ENCODE results near the gene YJEFN3.

DNA sequence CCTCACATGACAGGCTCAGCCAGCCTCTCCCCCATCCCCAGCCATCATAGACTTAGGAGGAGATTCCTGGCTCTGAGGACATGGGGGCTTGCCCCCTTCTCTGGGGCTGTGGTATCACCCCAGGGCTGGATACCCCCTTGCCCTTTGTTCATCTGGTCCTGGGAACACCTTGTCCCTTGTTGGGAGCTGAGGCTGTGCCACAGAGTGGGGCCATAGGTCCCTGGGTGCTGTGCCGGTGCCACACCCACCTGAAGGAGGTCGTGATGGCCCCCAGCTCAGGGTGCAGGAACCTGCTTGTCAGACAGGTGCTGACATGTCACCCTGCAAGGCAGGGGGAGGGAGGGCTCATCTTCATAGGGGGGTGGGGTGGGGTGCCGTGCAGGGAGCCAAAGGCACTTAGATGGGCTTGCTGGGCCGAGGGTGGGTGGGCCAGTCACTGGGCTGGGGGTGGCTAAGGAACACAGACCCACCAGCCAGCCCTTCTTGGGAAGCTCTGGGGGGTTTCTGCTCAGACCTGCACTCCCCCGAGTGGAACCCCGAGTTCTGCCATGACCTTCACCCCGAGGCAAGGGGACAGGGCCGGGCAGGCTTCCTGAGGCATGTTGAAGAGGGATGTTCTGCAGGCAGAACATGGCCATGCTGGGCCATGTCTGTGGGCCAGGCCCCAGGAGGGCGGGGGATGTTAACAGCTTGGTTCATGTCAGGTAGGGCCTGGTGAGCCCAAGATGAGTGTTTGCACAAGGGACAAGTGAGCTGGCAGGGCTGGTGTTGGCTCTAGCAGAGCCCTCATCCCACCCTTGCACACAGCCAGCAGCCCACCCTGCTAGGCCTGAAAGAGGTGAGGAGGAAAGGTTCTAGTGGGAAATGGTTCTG lies 41.4 kb upstream of the YJEFN3 start:
- TF ChIP-seq, protein P1, sequence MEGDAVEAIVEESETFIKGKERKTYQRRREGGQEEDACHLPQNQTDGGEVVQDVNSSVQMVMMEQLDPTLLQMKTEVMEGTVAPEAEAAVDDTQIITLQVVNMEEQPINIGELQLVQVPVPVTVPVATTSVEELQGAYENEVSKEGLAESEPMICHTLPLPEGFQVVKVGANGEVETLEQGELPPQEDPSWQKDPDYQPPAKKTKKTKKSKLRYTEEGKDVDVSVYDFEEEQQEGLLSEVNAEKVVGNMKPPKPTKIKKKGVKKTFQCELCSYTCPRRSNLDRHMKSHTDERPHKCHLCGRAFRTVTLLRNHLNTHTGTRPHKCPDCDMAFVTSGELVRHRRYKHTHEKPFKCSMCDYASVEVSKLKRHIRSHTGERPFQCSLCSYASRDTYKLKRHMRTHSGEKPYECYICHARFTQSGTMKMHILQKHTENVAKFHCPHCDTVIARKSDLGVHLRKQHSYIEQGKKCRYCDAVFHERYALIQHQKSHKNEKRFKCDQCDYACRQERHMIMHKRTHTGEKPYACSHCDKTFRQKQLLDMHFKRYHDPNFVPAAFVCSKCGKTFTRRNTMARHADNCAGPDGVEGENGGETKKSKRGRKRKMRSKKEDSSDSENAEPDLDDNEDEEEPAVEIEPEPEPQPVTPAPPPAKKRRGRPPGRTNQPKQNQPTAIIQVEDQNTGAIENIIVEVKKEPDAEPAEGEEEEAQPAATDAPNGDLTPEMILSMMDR (conservative IDR thresholded peaks at IDR 0.05; ENCODE audit: low read length), result no peak
- no peak for TF ChIP-seq EZH2phosphoT487 (IDR thresholded peaks at IDR 0.05; ENCODE audit: borderline replicate concordance)

All from Loucy (cell line).